KOPT-K1 (cell line): Measurements from ENCODE around the gene PITPNC1.

ENCODE experiments used
- H3K27ac ChIP-seq: fragments of 200-600 bp; sonication (generic); 2 replicates; pipeline ENCODE4 v1.5.1; 2016; ENCODE audit warnings: antibody characterized with exemption, mild to moderate bottlenecking, low read depth, low read length; ENCODE audit not compliant: poor library complexity, severe bottlenecking
- H3K36me3 ChIP-seq: fragments of 200-600 bp; sonication (generic); 2 replicates; pipeline ENCODE4 v1.5.1; 2017; ENCODE audit warnings: antibody characterized with exemption, mild to moderate bottlenecking, low read length, moderate library complexity; ENCODE audit not compliant: insufficient read depth
- H3K9me3 ChIP-seq: fragments of 200-600 bp; sonication (generic); 2 replicates; pipeline ENCODE4 v1.5.1; 2017; ENCODE audit warnings: antibody characterized with exemption, low read length, mild to moderate bottlenecking; ENCODE audit not compliant: insufficient read depth, poor library complexity, severe bottlenecking

PITPNC1 gene

DNA sequence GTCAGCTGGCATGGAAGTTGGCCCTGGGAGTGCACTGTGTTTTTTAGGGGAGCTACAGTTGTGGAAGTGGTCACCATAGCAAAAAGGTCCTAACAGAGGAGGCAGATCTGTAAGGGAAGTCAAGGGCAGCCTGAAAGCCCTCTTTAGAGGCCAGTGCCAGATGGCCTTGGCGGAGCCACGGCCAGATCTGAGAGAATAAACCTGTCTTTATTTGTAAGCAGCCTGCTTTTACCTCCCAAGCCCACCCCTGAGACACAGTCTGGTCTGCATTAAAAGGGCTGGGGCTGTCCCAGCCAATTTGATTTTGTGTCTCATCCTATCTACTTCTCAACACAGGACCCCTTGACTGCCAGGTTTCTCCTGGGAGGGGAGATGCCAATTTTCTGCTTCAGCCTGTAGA lies 289.6 kb downstream of the PITPNC1 start:
- no peak overlapping the region for H3K27ac ChIP-seq
- no peaks in the 10 kb centered on the region for H3K9me3 ChIP-seq
- H3K36me3 ChIP-seq = peaks cover 12% of the 10 kb centered on the region; the same call in 1 of the 2 replicates

DNA sequence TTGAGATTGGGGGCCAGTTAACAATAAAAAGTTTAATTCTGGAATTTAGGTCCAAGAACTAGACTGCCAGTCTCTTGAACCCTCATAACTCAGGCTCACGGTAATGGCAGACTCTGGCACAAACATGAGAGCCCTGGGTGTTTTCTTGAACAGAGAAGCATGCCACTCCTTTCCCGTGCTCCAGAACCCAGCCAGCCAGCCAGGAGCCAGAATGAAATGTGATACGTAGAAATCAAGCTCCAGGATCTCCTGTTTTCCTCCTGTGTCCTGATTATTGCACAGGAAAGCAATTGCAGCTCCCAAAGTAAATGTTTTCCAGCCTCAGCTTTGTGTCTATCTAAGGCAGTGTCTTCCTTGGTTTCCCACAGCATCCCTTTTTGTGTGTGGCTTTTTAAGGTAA lies 294.4 kb downstream of the PITPNC1 start:
- H3K36me3 ChIP-seq = peaks cover 12% of the 10 kb centered on the region; the same call in 1 of the 2 replicates
- H3K27ac ChIP-seq = no peak overlapping the region
- H3K9me3 ChIP-seq = no peaks in the 10 kb centered on the region

GRCh38 chr17:67672592-67673335 lies 295.7 kb downstream of the PITPNC1 start:
- Histone ChIP-seq H3K9me3 (no peaks in the 10 kb centered on the region), H3K27ac (no peak overlapping the region), H3K36me3 (peaks cover 12% of the 10 kb centered on the region; the same call in 1 of the 2 replicates)

GRCh38 chr17:67675481-67675880 lies 298.4 kb downstream of the PITPNC1 start:
- H3K9me3 ChIP-seq = no peaks in the 10 kb centered on the region
- H3K36me3 ChIP-seq = peaks cover 13% of the 10 kb centered on the region; the same call in 1 of the 2 replicates
- no peak overlapping the region for H3K27ac ChIP-seq

DNA sequence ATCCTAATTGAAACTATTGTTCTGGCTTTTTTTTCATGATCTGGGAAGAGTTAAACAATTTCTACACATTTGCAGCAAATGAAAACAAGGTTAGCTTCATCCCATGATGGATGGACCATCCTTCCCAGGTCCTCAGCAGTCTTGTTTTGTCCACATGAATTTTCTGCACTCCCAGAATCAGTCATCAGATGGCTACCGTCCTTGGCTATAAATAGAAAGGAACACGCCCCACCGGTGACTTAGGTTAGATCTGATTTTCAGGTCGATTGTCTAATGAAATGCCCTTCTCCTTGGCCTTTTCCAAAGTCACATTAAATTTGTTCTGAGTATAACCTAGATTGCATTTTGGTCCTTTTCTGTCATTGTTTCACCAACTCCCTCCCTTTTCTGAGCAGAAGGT lies 299.2 kb downstream of the PITPNC1 start:
- no peak overlapping the region for H3K27ac ChIP-seq
- 0 out of 2 replicates have a peak, but pooled peaks cover 9% of the 10 kb centered on the region for H3K36me3 ChIP-seq
- H3K9me3 ChIP-seq = no peaks in the 10 kb centered on the region

DNA sequence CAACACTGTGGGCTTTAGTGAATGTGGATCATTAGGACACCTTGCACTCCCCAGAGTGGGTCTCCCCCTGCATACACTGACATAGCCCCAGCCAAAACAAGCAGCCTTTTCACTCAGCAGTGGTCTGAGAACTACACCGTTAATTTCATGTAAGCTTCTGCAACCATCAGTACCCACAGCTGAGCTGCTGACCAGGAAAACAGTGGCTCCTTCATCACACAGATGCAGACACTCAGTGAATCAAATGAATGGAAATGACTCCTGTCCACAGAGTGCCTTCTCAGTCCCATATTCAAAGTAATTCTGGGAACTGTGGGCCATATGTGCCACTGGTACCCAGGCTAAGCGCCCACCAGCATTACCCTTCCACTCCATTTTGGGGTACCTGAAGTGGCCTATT lies 301.3 kb downstream of the PITPNC1 start:
- no peaks in the 10 kb centered on the region for H3K9me3 ChIP-seq
- 0 out of 2 replicates have a peak, but pooled peaks cover 9% of the 10 kb centered on the region for H3K36me3 ChIP-seq
- no peak overlapping the region for H3K27ac ChIP-seq

DNA sequence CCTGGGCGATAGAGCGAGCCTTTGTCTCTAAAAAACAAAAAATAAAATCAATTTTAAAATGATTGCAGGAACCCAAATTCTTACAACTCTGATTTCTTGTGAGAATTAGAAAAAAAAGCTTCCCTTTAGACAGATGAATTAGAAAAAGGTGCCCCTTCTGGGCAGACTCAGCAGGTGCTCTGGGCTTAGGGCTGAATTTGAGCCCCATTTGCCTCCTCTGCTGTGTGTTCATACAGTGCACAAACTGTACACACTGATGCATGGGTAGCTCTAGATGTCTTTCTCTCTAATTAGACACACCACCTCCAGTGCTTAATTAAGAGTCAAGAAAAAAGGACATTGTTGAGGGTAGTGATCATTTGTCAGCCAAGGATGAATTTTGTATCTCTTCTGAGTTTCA lies 302.1 kb downstream of the PITPNC1 start:
- Histone ChIP-seq H3K9me3 (no peaks in the 10 kb centered on the region), H3K27ac (no peak overlapping the region), H3K36me3 (0 out of 2 replicates have a peak, but pooled peaks cover 9% of the 10 kb centered on the region)

- Histone ChIP-seq H3K9me3 (no peaks in the 10 kb centered on the region), H3K36me3 (0 out of 2 replicates have a peak, but pooled peaks cover 9% of the 10 kb centered on the region), H3K27ac (no peak overlapping the region)
Observed at GRCh38 chr17:67679721-67680120, 302.6 kb downstream of the PITPNC1 start.

DNA sequence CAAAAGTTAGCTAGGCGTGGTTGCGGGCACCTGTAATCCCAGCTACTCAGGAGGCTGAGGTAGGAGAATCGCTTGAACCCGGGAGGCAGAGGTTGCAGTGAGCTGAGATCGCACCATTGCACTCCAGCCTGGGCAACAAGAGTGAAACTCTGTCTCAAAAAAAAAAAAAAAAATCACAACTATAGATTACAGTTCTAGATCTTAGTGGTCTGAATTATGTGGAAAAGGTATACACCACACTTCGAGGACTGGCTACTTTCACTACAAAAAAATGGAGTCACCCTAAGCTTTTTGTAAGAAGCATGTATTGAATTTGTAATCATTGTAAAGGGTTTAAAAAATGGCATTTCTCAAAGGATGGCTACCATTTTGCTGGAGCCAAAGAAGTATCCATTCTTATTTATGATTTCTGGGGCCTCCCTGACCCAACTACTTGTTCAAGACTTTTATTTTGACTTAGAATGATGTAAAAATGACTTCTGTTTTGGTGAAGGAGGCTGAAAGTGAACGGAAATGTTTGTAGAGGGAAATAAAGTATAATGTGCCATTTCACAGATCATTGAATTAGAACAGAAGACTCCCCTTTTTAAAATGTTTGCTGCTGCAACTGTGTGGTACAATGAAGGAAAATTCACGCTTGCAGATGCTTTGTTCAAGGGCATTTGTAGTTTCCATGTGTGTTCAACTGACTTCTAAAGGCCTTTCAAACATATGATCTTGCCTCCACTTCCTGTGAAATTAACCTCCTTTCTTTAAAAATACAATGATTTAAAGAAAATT lies 303.6 kb downstream of the PITPNC1 start:
- Histone ChIP-seq H3K36me3 (0 out of 2 replicates have a peak, but pooled peaks cover 9% of the 10 kb centered on the region), H3K9me3 (no peaks in the 10 kb centered on the region), H3K27ac (no peak overlapping the region)

DNA sequence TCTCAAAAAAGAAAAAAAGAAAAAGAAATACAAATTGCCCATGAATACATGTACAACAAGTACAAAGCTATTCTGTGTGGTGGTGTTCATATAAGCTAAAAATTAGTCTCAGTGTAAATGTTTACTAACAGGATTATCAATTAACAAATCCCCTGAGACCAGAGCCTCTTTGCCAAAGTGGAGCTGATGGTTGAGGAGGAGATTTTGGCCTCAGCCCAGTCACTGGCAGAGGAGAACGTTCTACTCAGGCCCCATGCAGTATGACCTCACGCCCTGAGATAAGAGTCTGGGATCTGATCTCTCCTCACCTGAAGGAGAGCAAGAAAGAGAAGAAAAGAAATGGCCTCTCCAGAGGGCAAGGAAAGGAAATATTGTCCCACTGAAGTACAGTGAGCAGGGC lies 305.1 kb downstream of the PITPNC1 start:
- Histone ChIP-seq H3K36me3 (0 out of 2 replicates have a peak, but pooled peaks cover 9% of the 10 kb centered on the region), H3K27ac (no peak overlapping the region), H3K9me3 (no peaks in the 10 kb centered on the region)

GRCh38 chr17:67685351-67685750 lies 308.3 kb downstream of the PITPNC1 start:
- Histone ChIP-seq H3K9me3 (no peaks in the 10 kb centered on the region), H3K27ac (no peak overlapping the region), H3K36me3 (no peaks in the 10 kb centered on the region)

- no peak overlapping the region for H3K27ac ChIP-seq
- H3K9me3 ChIP-seq = no peaks in the 10 kb centered on the region
- no peaks in the 10 kb centered on the region for H3K36me3 ChIP-seq
Observed at GRCh38 chr17:67686241-67686640, 309.2 kb downstream of the PITPNC1 start.

- Histone ChIP-seq H3K36me3 (no peaks in the 10 kb centered on the region), H3K9me3 (no peaks in the 10 kb centered on the region), H3K27ac (no peak overlapping the region)
Observed at GRCh38 chr17:67687511-67687910, 310.4 kb downstream of the PITPNC1 start.

DNA sequence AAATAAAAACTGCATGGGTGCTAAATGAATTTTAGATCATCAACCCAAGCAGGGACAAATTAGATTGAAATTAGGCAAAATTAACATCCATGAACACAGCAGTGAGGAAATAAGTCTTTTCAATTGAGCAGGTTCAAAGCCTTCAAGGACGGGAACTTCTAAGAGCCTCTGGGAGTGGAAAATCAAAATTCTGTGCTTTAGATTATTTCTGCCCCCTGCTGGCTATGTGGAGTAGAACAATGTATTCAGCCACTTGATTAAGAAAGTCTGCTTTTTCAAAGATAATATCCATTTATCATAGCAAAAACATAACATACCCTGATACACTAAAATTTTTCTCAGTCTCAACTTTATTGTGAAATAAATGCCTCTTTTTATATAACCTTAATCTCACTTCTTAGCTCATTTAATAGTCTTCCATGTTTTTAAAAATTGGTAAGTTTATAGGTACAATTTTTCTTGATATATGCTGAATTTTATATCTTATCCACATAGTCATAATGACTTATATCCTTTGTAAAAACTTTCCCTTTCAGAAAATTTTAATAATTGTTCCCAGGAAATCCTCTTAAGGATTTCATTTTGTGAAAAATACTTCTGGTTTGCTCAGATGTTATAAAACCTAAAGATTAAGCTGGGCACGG lies 312.6 kb downstream of the PITPNC1 start:
- Histone ChIP-seq H3K36me3 (no peaks in the 10 kb centered on the region), H3K9me3 (no peaks in the 10 kb centered on the region), H3K27ac (no peak overlapping the region)

GRCh38 chr17:67693811-67694210 lies 316.7 kb downstream of the PITPNC1 start:
- no peaks in the 10 kb centered on the region for H3K36me3 ChIP-seq
- H3K9me3 ChIP-seq = no peaks in the 10 kb centered on the region
- no peak overlapping the region for H3K27ac ChIP-seq
